CD14-positive monocyte (primary cell): ENCODE results near the gene TVP23C. TPM values are rescaled to one million over a fixed set of nuclear protein-coding genes. Genes with fewer than 3 reads are reported as not detected.

ENCODE experiments used
- DNase-seq, 3 donors: peaks; one replicate each; pipeline ENCODE4 v3.0.0-alpha.2; 2011 to 2022
- H2AFZ ChIP-seq: 2 replicates; pipeline ENCODE4 v1.6.0; 2012; ENCODE audit warnings: mild to moderate bottlenecking, low read depth, low read length, inconsistent platforms; ENCODE audit not compliant: insufficient read depth, poor library complexity, severe bottlenecking
- H3K27ac ChIP-seq, 2 donors: 1 replicate in 1 of 2; 2 replicates in 1 of 2; pipeline ENCODE4 v1.5.1; 2012 to 2013; ENCODE audit warnings: low read length in 2 of 2, control low read depth in 1 of 2, inconsistent platforms in 1 of 2, low read depth in 1 of 2, mild to moderate bottlenecking in 1 of 2
- H3K27me3 ChIP-seq, 2 donors: one replicate each; pipeline versions ENCODE4 v1.6.0 to v1.6.1; 2011 to 2013; ENCODE audit warnings: low read length in 2 of 2; ENCODE audit not compliant: control insufficient read depth in 2 of 2, insufficient read depth in 2 of 2
- H3K36me3 ChIP-seq, 2 donors: replicated peaks in 1 of 2; 1 replicate in 1 of 2; 2 replicates in 1 of 2; pipeline versions ENCODE4 v1.5.1 to v1.6.1; 2012 to 2013; ENCODE audit warnings: low read length in 2 of 2, control low read depth in 1 of 2, inconsistent platforms in 1 of 2, mild to moderate bottlenecking in 1 of 2; ENCODE audit not compliant: insufficient read depth in 2 of 2, control insufficient read depth in 1 of 2
- H3K4me1 ChIP-seq, 2 donors: 1 replicate in 1 of 2; 2 replicates in 1 of 2; pipeline versions ENCODE4 v1.5.1 to v1.6.1; 2012 to 2013; ENCODE audit warnings: low read length in 2 of 2, control low read depth in 1 of 2, inconsistent platforms in 1 of 2, mild to moderate bottlenecking in 1 of 2, moderate library complexity in 1 of 2; ENCODE audit not compliant: insufficient read depth in 2 of 2, control insufficient read depth in 1 of 2
- H3K4me2 ChIP-seq: replicated peaks from 2 replicates; pipeline ENCODE3; 2012; ENCODE audit warnings: low read length, moderate library complexity, mild to moderate bottlenecking; ENCODE audit not compliant: poor library complexity, severe bottlenecking; ENCODE audit errors: extremely low read depth
- H3K4me3 ChIP-seq, 3 experiments: fragments of 200-600 bp in 1 of 3; sonication (generic) in 1 of 3; replicated peaks in 1 of 3; 1 replicate in 2 of 3; 2 replicates in 1 of 3; pipeline ENCODE4 v1.5.1; 2011 to 2013; ENCODE audit warnings: low read length in 3 of 3, mild to moderate bottlenecking in 3 of 3, control low read depth in 2 of 3, low read depth in 2 of 3, inconsistent platforms in 1 of 3, moderate library complexity in 1 of 3
- H3K79me2 ChIP-seq: 2 replicates; pipeline ENCODE4 v1.6.0; 2012; ENCODE audit warnings: mild to moderate bottlenecking, control low read depth, inconsistent platforms, low read length, moderate library complexity; ENCODE audit not compliant: insufficient read depth
- H3K9ac ChIP-seq: 2 replicates; pipeline ENCODE4 v1.6.0; 2017; ENCODE audit warnings: low read length, mild to moderate bottlenecking; ENCODE audit not compliant: insufficient read depth, poor library complexity, severe bottlenecking
- H3K9me3 ChIP-seq, 2 donors: replicated peaks in 1 of 2; 1 replicate in 1 of 2; 2 replicates in 1 of 2; pipeline versions ENCODE4 v1.5.1 to v1.6.1; 2012 to 2013; ENCODE audit warnings: low read length in 2 of 2, control low read depth in 1 of 2; ENCODE audit not compliant: control insufficient read depth in 1 of 2, insufficient read depth in 1 of 2
- H4K20me1 ChIP-seq: 2 replicates; pipeline ENCODE4 v1.6.0; 2012; ENCODE audit warnings: mild to moderate bottlenecking, low read length, control low read depth, moderate library complexity; ENCODE audit not compliant: insufficient read depth
- H3K27ac Mint-ChIP-seq, 7 donors: one replicate each; pipeline ENCODE4 v1.8.0; 2020; ENCODE audit warnings: mild to moderate bottlenecking in 7 of 7, mixed read lengths in 7 of 7, moderate library complexity in 6 of 7, inconsistent platforms in 2 of 7
- H3K27me3 Mint-ChIP-seq, 3 donors: one replicate each; pipeline ENCODE4 v1.8.0; 2021 to 2022; ENCODE audit warnings: low read depth in 3 of 3, mild to moderate bottlenecking in 3 of 3, mixed read lengths in 3 of 3, moderate library complexity in 3 of 3, inconsistent platforms in 1 of 3
- H3K36me3 Mint-ChIP-seq, 2 donors: one replicate each; pipeline ENCODE4 v1.8.0; 2020; ENCODE audit warnings: mixed read lengths in 2 of 2, inconsistent platforms in 1 of 2, mild to moderate bottlenecking in 1 of 2
- H3K4me1 Mint-ChIP-seq: one replicate; pipeline ENCODE4 v1.8.0; 2020; ENCODE audit warnings: mild to moderate bottlenecking, mixed read lengths
- H3K4me3 Mint-ChIP-seq, 2 donors: one replicate each; pipeline ENCODE4 v1.8.0; 2020; ENCODE audit warnings: mild to moderate bottlenecking in 2 of 2, mixed read lengths in 2 of 2, moderate library complexity in 1 of 2
- H3K9me3 Mint-ChIP-seq, 7 donors: one replicate each; pipeline ENCODE4 v1.8.0; 2020 to 2022; ENCODE audit warnings: mixed read lengths in 7 of 7, mild to moderate bottlenecking in 6 of 7, moderate library complexity in 6 of 7, inconsistent platforms in 2 of 7
- CTCF ChIP-seq: fragments of 200-600 bp; IDR thresholded peaks from one replicate; pipeline ENCODE4 v1.8.0; 2022; ENCODE audit warnings: antibody characterized with exemption, mild to moderate bottlenecking
- WGBS: methylation state at CpG from one replicate; pipeline ENCODE4 v1.1.5; 2013; ENCODE audit warnings: missing lambda C conversion rate; ENCODE audit not compliant: insufficient coverage; 5-methylcytosine and 5-hydroxymethylcytosine counted together
- intact Hi-C, 2 donors: fragments of 100-400 bp; cut with micrococcal nuclease; formaldehyde crosslinking; loops; one replicate each; pipeline versions ENCODE4 v1.15.0 to v1.15.1; 2023
- polyA plus RNA-seq, 3 donors: library from polyadenylated mRNA; depleted of rRNA in 1 of 3; unstranded in 2 of 3; stranded (reverse) in 1 of 3; fragments of 300-500 nt in 2 of 3; fragments of >200 nt in 1 of 3; fragmentation: Illumina TruSeq in 2 of 3; gene quantifications; 1 replicate in 2 of 3; 2 replicates in 1 of 3; pipeline ENCODE4 v1.2.3, GENCODE V29; 2012 to 2021

The TVP23C gene
- polyA plus RNA-seq, 3 donors, result 0.88 to 3.3 (median 1.4) TPM

DNA sequence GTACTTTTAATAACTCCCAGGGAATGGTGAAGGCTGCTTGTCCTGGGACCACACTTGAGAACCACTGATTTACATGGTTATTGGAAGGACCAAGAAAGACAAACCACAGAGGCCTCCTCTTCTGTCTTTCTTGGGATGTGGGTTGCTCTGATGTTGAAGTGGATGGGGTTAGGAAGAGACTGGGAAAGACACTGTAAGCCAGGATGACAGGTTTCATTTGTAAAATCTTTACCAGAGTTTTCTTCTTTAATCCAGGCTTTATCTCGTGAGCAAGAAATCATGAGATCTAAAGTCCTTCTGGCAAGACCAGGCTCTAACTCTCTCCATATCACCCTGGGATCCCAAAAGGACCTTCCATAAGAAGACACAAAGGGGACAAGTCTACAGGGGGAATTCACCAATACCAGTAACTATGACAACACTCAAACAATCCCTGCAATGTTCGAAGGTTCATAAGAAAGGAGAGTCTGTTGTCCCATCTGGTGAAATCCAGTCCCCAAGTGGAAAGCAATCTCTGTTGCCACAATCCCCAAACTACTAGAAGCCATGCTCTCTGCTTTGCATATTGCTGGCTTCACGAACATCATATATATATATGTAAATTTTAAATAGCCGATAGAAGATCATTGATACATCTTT lies 51.1 kb downstream of the TVP23C start:
- Histone ChIP-seq H2AFZ (no peak overlapping the region), H3K9me3 (no peaks in the 10 kb centered on the region), H3K27ac (no peak overlapping the region), H3K4me2 (no peak overlapping the region), H3K4me1 (peaks cover 5 to 12% of the 10 kb centered on the region in 2 donors), H3K27me3 (no peaks in the 10 kb centered on the region), H3K36me3 (no peaks in the 10 kb centered on the region), H3K4me3 (no peak overlapping the region), H3K9ac (no peak overlapping the region), H3K79me2 (no peaks in the 10 kb centered on the region), H4K20me1 (no peaks in the 10 kb centered on the region)
- no peak for DNase-seq
- TF ChIP-seq CTCF, result no peak
- Mint-ChIP-seq H3K27ac (no peak overlapping the region), H3K36me3 (peaks cover 8 to 23% of the 10 kb centered on the region in 2 donors), H3K4me3 (no peak overlapping the region), H3K9me3 (peaks cover 0 to 2% (median 0%) of the 10 kb centered on the region in 7 donors), H3K4me1 (peaks cover 16% of the 10 kb centered on the region), H3K27me3 (no peaks in the 10 kb centered on the region)
- 100% methylated on average over 1 of the region's 4 CpGs for WGBS
- intact Hi-C loops, result no loop called here

GRCh38 chr17:15511142-15511541 lies 52.1 kb downstream of the TVP23C start:
- peaks cover 3 to 20% of the 10 kb centered on the region in 2 donors for H3K36me3 Mint-ChIP-seq
- H3K36me3 ChIP-seq, result no peaks in the 10 kb centered on the region
- H3K27ac Mint-ChIP-seq, result peak overlapping the region in 3 of 7 donors; percentile 11 to 61 (median 47)
- H3K4me2 ChIP-seq, result no peak overlapping the region
- H3K27me3 ChIP-seq, result no peaks in the 10 kb centered on the region
- peak in 2 of 3 donors; percentile 13 to 15 for DNase-seq
- no peaks in the 10 kb centered on the region for H3K9me3 ChIP-seq
- no CpG with 5 or more reads among the region's 2 CpGs for WGBS
- H3K4me1 ChIP-seq, result peaks cover 5 to 12% of the 10 kb centered on the region in 2 donors
- H4K20me1 ChIP-seq, result no peaks in the 10 kb centered on the region
- H3K9me3 Mint-ChIP-seq, result peaks cover 0 to 2% (median 0%) of the 10 kb centered on the region in 7 donors
- H3K9ac ChIP-seq, result no peak overlapping the region
- H2AFZ ChIP-seq, result no peak overlapping the region
- H3K27me3 Mint-ChIP-seq, result no peaks in the 10 kb centered on the region
- H3K79me2 ChIP-seq, result no peaks in the 10 kb centered on the region
- H3K4me1 Mint-ChIP-seq, result peaks cover 16% of the 10 kb centered on the region
- no peak overlapping the region for H3K4me3 ChIP-seq
- intact Hi-C loops, result no loop called here
- TF ChIP-seq CTCF, result no peak
- H3K27ac ChIP-seq, result peak overlapping the region in 1 of 2 donors; percentile 45
- no peak overlapping the region for H3K4me3 Mint-ChIP-seq
